Neutrophil (primary cell): ENCODE data around the gene TP53BP2.
"Not testable (repeated sequence)": the region's sequence is repeated elsewhere in the genome, so short reads cannot be mapped to it uniquely, and the experiment has no call there.

Source experiments
- H3K27ac ChIP-seq: fragments of 200-600 bp; sonication (generic); 2 replicates; pipeline ENCODE4 v1.5.1; 2016; ENCODE audit warnings: mild to moderate bottlenecking, moderate library complexity
- H3K27me3 ChIP-seq: fragments of 200-600 bp; sonication (generic); 2 replicates; pipeline ENCODE4 v1.6.0; 2016; ENCODE audit warnings: mild to moderate bottlenecking
- H3K36me3 ChIP-seq: fragments of 200-600 bp; sonication (generic); 2 replicates; pipeline ENCODE4 v1.5.1; 2017
- H3K4me1 ChIP-seq, 2 experiments: fragments of 200-600 bp in 1 of 2; sonication (generic) in 1 of 2; 1 replicate in 1 of 2; 2 replicates in 1 of 2; pipeline versions ENCODE4 v1.5.1 to v1.6.1; 2013 to 2016; ENCODE audit warnings: low read depth in 1 of 2, low read length in 1 of 2, mild to moderate bottlenecking in 1 of 2, moderate library complexity in 1 of 2; ENCODE audit not compliant: control insufficient read depth in 1 of 2, insufficient read depth in 1 of 2
- H3K4me3 ChIP-seq, 2 experiments: fragments of 200-600 bp in 1 of 2; sonication (generic) in 1 of 2; 1 replicate in 1 of 2; 2 replicates in 1 of 2; pipeline ENCODE4 v1.5.1; 2013 to 2016; ENCODE audit warnings: low read depth in 1 of 2, low read length in 1 of 2, mild to moderate bottlenecking in 1 of 2, moderate library complexity in 1 of 2
- H3K9me3 ChIP-seq: fragments of 200-600 bp; sonication (generic); 2 replicates; pipeline ENCODE4 v1.5.1; 2016
- TF ChIP-seq, protein P1 (sequence below): fragments of 200-600 bp; sonication (generic); IDR thresholded peaks from 2 replicates; pipeline ENCODE4 v1.5.1; 2016; ENCODE audit warnings: antibody characterized with exemption

The TP53BP2 gene

DNA sequence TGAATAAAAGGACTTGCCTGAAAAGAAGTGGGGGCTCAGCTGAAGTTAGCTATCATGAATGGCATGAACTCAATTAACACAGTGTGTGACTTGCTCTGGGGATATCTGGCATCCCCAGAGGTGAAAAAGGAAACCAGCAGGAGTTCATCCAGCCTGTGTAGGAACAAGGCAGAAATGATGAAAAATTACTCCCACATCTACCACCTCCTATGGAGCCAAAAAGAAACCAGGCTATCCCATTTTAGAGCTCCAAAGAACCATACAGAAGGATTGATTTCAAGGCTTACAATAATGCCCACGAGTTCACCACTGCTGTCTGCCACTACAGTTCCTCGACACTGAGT lies 25.3 kb downstream of the TP53BP2 start:
- Histone ChIP-seq H3K36me3 (peaks cover 4% of the 10 kb centered on the region), H3K27me3 (no peaks in the 10 kb centered on the region), H3K4me1 (peaks cover 33 to 43% of the 10 kb centered on the region in 2 experiments), H3K9me3 (no peaks in the 10 kb centered on the region), H3K4me3 (no peak overlapping the region), H3K27ac (no peak overlapping the region)
- TF ChIP-seq, protein P1, sequence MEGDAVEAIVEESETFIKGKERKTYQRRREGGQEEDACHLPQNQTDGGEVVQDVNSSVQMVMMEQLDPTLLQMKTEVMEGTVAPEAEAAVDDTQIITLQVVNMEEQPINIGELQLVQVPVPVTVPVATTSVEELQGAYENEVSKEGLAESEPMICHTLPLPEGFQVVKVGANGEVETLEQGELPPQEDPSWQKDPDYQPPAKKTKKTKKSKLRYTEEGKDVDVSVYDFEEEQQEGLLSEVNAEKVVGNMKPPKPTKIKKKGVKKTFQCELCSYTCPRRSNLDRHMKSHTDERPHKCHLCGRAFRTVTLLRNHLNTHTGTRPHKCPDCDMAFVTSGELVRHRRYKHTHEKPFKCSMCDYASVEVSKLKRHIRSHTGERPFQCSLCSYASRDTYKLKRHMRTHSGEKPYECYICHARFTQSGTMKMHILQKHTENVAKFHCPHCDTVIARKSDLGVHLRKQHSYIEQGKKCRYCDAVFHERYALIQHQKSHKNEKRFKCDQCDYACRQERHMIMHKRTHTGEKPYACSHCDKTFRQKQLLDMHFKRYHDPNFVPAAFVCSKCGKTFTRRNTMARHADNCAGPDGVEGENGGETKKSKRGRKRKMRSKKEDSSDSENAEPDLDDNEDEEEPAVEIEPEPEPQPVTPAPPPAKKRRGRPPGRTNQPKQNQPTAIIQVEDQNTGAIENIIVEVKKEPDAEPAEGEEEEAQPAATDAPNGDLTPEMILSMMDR: no peak

DNA sequence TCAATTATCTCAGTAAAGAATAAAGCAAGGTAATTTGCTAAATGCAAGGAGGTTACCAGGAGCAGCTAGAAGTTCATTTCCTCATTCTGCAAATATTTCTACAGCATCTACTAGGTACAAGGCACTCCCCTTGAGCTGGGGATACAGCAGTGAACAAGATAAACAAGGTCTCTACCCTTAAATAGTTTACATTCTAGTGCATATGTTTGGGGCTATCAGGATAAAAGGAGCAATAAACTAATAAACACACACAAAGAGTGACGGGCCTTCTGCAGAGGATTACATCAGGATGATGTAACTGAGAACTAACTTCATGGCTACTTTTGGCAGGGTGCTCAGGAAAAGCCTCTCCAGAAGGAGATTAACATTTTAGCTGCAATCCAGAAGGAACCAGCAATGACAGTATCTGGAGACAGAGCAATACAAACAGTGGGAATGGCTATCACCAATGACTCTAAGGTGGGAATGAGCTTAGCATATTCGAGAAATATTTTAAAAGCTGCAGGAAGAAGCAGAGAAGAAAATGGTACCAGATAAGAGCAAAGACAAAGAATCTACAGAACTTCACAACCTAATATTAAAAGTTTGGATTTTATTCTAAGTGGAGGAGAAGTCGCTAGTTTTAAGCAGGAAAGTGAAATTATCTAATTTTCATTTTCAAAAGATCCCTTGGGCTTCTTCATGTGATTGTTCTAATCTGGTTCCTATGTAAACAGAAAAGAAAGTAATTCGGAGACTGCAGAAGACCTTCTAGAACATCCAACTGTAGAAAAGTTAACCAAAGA lies 25.8 kb downstream of the TP53BP2 start:
- Histone ChIP-seq H3K9me3 (no peaks in the 10 kb centered on the region), H3K4me1 (peaks cover 28 to 37% of the 10 kb centered on the region in 2 experiments), H3K27ac (peak overlapping the region; percentile 46), H3K27me3 (no peaks in the 10 kb centered on the region), H3K4me3 (no peak overlapping the region), H3K36me3 (peaks cover 4% of the 10 kb centered on the region)
- TF ChIP-seq, protein P1: no peak

DNA sequence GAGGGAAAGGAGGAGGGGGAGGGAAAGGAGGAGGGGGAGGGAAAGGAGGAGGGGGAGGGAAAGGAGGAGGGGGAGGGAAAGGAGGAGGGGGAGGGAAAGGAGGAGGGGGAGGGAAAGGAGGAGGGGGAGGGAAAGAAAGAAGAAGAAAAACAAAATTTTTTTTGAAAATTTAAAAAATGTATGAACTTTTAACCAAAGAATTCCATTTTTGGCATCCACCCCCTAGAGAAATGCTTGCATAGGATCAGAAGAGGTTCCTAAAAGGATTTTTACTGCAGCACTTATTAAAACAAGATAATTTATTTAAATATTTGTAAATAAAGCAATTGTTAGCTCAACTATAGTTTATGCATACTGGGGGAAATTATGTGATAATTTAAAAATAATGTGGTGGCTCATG lies 28.5 kb downstream of the TP53BP2 start:
- H3K4me3 ChIP-seq, H3K27ac ChIP-seq, H3K9me3 ChIP-seq, H3K27me3 ChIP-seq: not testable (repeated sequence)
- peaks cover 25% of the 10 kb centered on the region for H3K36me3 ChIP-seq
- peaks cover 5 to 11% of the 10 kb centered on the region in 2 experiments for H3K4me1 ChIP-seq

DNA sequence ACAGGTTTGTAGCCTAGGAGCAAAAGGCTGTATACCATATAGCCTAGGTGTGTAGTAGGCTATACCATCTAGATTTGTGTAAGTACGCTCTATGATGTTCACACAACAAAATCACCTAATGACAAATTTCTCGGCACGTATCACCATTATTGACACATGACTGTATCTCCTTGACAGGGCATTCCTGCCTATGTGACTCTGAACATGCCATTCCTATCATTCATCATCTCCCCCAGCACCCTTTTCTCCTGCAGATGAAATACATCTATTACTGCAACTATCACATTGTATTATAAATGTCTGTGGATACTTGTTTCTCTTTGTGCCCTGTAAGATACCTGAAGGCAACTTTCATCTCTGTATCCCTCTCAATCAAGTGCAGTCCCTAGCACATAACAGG lies 29.9 kb downstream of the TP53BP2 start:
- no peak overlapping the region for H3K4me3 ChIP-seq
- H3K4me1 ChIP-seq: peaks cover 5 to 10% of the 10 kb centered on the region in 2 experiments
- H3K9me3 ChIP-seq: no peaks in the 10 kb centered on the region
- H3K27me3 ChIP-seq: no peaks in the 10 kb centered on the region
- peaks cover 25% of the 10 kb centered on the region for H3K36me3 ChIP-seq
- TF ChIP-seq, protein P1: no peak
- no peak overlapping the region for H3K27ac ChIP-seq

DNA sequence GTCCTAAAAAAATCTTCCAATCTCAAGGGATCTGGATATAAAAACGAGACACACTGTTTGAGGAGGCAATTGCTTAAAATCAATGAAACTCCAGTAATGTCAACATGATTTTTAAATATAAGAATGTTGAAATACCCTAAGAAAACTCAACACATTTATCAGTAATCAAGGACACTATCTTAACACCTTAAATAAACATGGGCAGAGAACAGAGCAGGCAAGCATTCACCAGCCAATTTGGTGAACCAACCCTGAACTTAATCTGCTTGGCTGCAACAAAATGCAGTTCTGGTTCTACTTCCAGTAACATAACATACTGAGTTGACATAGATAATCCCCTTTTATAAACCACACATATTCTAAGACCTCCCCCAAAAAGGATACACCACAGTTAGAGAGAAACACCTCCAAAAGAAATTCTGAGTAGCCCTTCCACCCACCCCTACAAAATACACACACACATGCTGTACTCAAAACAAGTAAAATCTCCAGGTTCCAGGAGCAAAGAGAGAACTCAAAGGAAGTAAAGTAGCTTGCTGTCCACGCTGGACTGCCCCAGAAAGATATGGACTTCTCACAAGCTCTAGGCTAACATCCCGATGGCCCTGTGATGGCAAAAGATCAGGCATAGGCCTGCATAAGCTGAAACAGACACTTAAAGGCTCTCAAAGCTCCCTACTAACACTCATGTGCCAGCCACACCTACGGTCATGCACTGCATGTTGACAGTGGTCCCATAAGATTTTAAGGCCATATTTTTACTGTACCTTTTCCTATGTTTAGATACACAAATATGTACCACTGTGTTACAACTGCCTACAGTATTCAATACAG lies 30.5 kb downstream of the TP53BP2 start:
- Histone ChIP-seq H3K4me3 (no peak overlapping the region), H3K4me1 (peaks cover 5 to 6% of the 10 kb centered on the region in 2 experiments), H3K36me3 (peaks cover 25% of the 10 kb centered on the region), H3K27me3 (no peaks in the 10 kb centered on the region), H3K27ac (no peak overlapping the region), H3K9me3 (no peaks in the 10 kb centered on the region)
- TF ChIP-seq, protein P1: no peak

DNA sequence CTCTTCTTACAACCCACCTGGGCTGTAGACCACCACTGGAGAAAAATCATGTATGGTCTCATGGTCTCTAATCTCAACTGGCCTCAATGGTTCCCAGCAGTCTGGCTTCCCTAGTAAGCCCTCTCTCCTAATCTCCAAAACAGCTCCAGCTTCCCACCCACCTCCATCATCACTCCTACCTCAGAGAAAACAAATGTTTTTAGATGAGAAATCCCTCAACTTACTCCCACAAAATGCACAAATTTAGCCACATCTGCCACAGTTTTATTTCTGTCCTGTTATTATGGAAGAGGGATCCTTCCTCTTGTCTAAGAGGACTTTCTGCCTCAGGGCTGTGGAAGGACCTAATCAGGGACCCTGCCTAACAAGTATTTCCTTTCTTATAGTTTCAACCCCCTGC lies 32.1 kb downstream of the TP53BP2 start:
- Histone ChIP-seq H3K9me3 (no peaks in the 10 kb centered on the region), H3K4me3 (no peak overlapping the region), H3K4me1 (no peaks in the 10 kb centered on the region), H3K36me3 (peaks cover 37% of the 10 kb centered on the region), H3K27me3 (no peaks in the 10 kb centered on the region), H3K27ac (no peak overlapping the region)
- TF ChIP-seq, protein P1: no peak
